HG03066 (cell line): Measurements from ENCODE around the gene HPS5.
"Not testable (repeated sequence)": the region's sequence is repeated elsewhere in the genome, so short reads cannot be mapped to it uniquely, and the experiment has no call there.

Experiments used
- ATAC-seq: cut with Tn5 transposase; IDR thresholded peaks from one replicate; pipeline ENCODE4 v1.9.1; 2021; ENCODE audit warnings: low read depth; ENCODE audit not compliant: unreplicated experiment

HPS5 gene

GRCh38 chr11:18321969-18322711 lies at the start of gene HPS5, which contains the start of gene GTF2H1:
Gene HPS5 (minus strand): TSS chr11:18322140. CDS start chr11:18317858, 4,282 bp downstream.
Gene GTF2H1 (plus strand): TSS chr11:18322567. CDS start chr11:18333075, 10,508 bp downstream.
- ATAC-seq, result peak; percentile 89

GRCh38 chr11:18371279-18371678 lies 49.3 kb upstream of the HPS5 start:
- ATAC-seq, result no peak

- no peak for ATAC-seq
These were observed 47.5 kb upstream of the HPS5 start for GRCh38 chr11:18369398-18369797.

GRCh38 chr11:18368221-18368620 lies 46.3 kb upstream of the HPS5 start:
- no peak for ATAC-seq

- ATAC-seq, result no peak
These were observed 45.5 kb upstream of the HPS5 start for GRCh38 chr11:18367431-18367830.

- ATAC-seq, result no peak
These were observed 44.3 kb upstream of the HPS5 start for GRCh38 chr11:18366286-18366685.

- ATAC-seq, result no peak
These were observed 43.8 kb upstream of the HPS5 start for GRCh38 chr11:18365741-18366140.

- no peak for ATAC-seq
These were observed 42.6 kb upstream of the HPS5 start for GRCh38 chr11:18364495-18365073.

- no peak for ATAC-seq
These were observed 39.2 kb upstream of the HPS5 start for GRCh38 chr11:18361154-18361553.

GRCh38 chr11:18358646-18359045 lies 36.7 kb upstream of the HPS5 start:
- ATAC-seq, result no peak

GRCh38 chr11:18352581-18352980 lies 30.6 kb upstream of the HPS5 start:
- no peak for ATAC-seq

- ATAC-seq, result no peak
These were observed 25.7 kb upstream of the HPS5 start for GRCh38 chr11:18347471-18348125.

GRCh38 chr11:18332891-18333290 lies 11.0 kb upstream of the HPS5 start:
- no peak for ATAC-seq

- ATAC-seq, result no peak
These were observed 10.4 kb upstream of the HPS5 start for GRCh38 chr11:18332302-18332701.

- no peak for ATAC-seq
These were observed 9.0 kb upstream of the HPS5 start for GRCh38 chr11:18330921-18331320.

- ATAC-seq, result no peak
These were observed 7.4 kb upstream of the HPS5 start for GRCh38 chr11:18329196-18329870.

- no peak for ATAC-seq
These were observed 2.4 kb upstream of the HPS5 start for GRCh38 chr11:18324381-18324780.

GRCh38 chr11:18323881-18324280 lies 1.9 kb upstream of the HPS5 start:
- not testable (repeated sequence) for ATAC-seq

GRCh38 chr11:18322818-18323570 lies 1.1 kb upstream of the HPS5 start:
- no peak for ATAC-seq

- ATAC-seq, result peak; percentile 8
These were observed 367 bp downstream of the HPS5 start for GRCh38 chr11:18321578-18321968.
